ENCODE measurements around the gene VPS4B.

VPS4B gene

GRCh38 chr18:63407734-63408133 is 14.5 kb downstream of the VPS4B start:
- no peak overlapping the region for H3K9ac ChIP-seq (ENCODE audit: low read depth in 1 of 2, low read length in 2 of 2)
- no peak overlapping the region for H3K4me3 ChIP-seq (ENCODE audit: low read length in 2 of 2)
- H3K36me3 ChIP-seq (ENCODE audit: control insufficient read depth in 2 of 2, insufficient read depth in 2 of 2, low read length in 2 of 2), result peaks cover 44 to 46% of the 10 kb centered on the region in 2 donors
- peaks cover 3 to 11% of the 10 kb centered on the region in 2 donors for H3K4me1 ChIP-seq (ENCODE audit: control insufficient read depth in 2 of 2, insufficient read depth in 2 of 2, low read length in 2 of 2)
- no peaks in the 10 kb centered on the region for H3K9me3 ChIP-seq (ENCODE audit: control insufficient read depth in 2 of 2, low read length in 2 of 2)
- H3K27me3 ChIP-seq (ENCODE audit: control insufficient read depth in 2 of 2, insufficient read depth in 2 of 2, low read length in 2 of 2), result no peaks in the 10 kb centered on the region
- no peak overlapping the region for H3K27ac ChIP-seq (ENCODE audit: low read depth in 2 of 2, low read length in 2 of 2)

- H3K27me3 ChIP-seq (ENCODE audit: control insufficient read depth in 2 of 2, insufficient read depth in 2 of 2, low read length in 2 of 2), result no peaks in the 10 kb centered on the region
- H3K36me3 ChIP-seq (ENCODE audit: control insufficient read depth in 2 of 2, insufficient read depth in 2 of 2, low read length in 2 of 2), result peaks cover 59 to 61% of the 10 kb centered on the region in 2 donors
- peaks cover 1 to 13% of the 10 kb centered on the region in 2 donors for H3K4me1 ChIP-seq (ENCODE audit: control insufficient read depth in 2 of 2, insufficient read depth in 2 of 2, low read length in 2 of 2)
- H3K9me3 ChIP-seq (ENCODE audit: control insufficient read depth in 2 of 2, low read length in 2 of 2), result no peaks in the 10 kb centered on the region
- no peak overlapping the region for H3K4me3 ChIP-seq (ENCODE audit: low read length in 2 of 2)
- H3K27ac ChIP-seq (ENCODE audit: low read depth in 2 of 2, low read length in 2 of 2), result no peak overlapping the region
- no peak overlapping the region for H3K9ac ChIP-seq (ENCODE audit: low read depth in 1 of 2, low read length in 2 of 2)
Observed at GRCh38 chr18:63405986-63406385, 16.3 kb downstream of the VPS4B start.

- Histone ChIP-seq H3K36me3 (ENCODE audit: control insufficient read depth in 2 of 2, insufficient read depth in 2 of 2, low read length in 2 of 2) (peaks cover 50 to 60% of the 10 kb centered on the region in 2 donors), H3K27me3 (ENCODE audit: control insufficient read depth in 2 of 2, insufficient read depth in 2 of 2, low read length in 2 of 2) (no peaks in the 10 kb centered on the region), H3K4me3 (ENCODE audit: low read length in 2 of 2) (no peak overlapping the region), H3K9ac (ENCODE audit: low read depth in 1 of 2, low read length in 2 of 2) (no peak overlapping the region), H3K4me1 (ENCODE audit: control insufficient read depth in 2 of 2, insufficient read depth in 2 of 2, low read length in 2 of 2) (peaks cover 0 to 5% of the 10 kb centered on the region in 2 donors), H3K9me3 (ENCODE audit: control insufficient read depth in 2 of 2, low read length in 2 of 2) (no peaks in the 10 kb centered on the region), H3K27ac (ENCODE audit: low read depth in 2 of 2, low read length in 2 of 2) (no peak overlapping the region)
Observed at GRCh38 chr18:63402246-63403162, 19.8 kb downstream of the VPS4B start.

GRCh38 chr18:63399300-63399699 is 23.0 kb downstream of the VPS4B start:
- no peak overlapping the region for H3K4me3 ChIP-seq (ENCODE audit: low read length in 2 of 2)
- peaks cover 56 to 78% of the 10 kb centered on the region in 2 donors for H3K36me3 ChIP-seq (ENCODE audit: control insufficient read depth in 2 of 2, insufficient read depth in 2 of 2, low read length in 2 of 2)
- H3K27me3 ChIP-seq (ENCODE audit: control insufficient read depth in 2 of 2, insufficient read depth in 2 of 2, low read length in 2 of 2), result no peaks in the 10 kb centered on the region
- peaks cover 0 to 5% of the 10 kb centered on the region in 2 donors for H3K4me1 ChIP-seq (ENCODE audit: control insufficient read depth in 2 of 2, insufficient read depth in 2 of 2, low read length in 2 of 2)
- H3K9ac ChIP-seq (ENCODE audit: low read depth in 1 of 2, low read length in 2 of 2), result no peak overlapping the region
- no peaks in the 10 kb centered on the region for H3K9me3 ChIP-seq (ENCODE audit: control insufficient read depth in 2 of 2, low read length in 2 of 2)
- H3K27ac ChIP-seq (ENCODE audit: low read depth in 2 of 2, low read length in 2 of 2), result no peak overlapping the region

GRCh38 chr18:63397349-63397748 is 24.9 kb downstream of the VPS4B start:
- peaks cover 37 to 73% of the 10 kb centered on the region in 2 donors for H3K36me3 ChIP-seq (ENCODE audit: control insufficient read depth in 2 of 2, insufficient read depth in 2 of 2, low read length in 2 of 2)

GRCh38 chr18:63395503-63395902 is 26.8 kb downstream of the VPS4B start:
- peaks cover 35 to 58% of the 10 kb centered on the region in 2 donors for H3K36me3 ChIP-seq (ENCODE audit: control insufficient read depth in 2 of 2, insufficient read depth in 2 of 2, low read length in 2 of 2)

More at GRCh38 chr18:63397349-63397748, 24.9 kb downstream of the VPS4B start:
- no peaks in the 10 kb centered on the region for H3K9me3 ChIP-seq (ENCODE audit: control insufficient read depth in 2 of 2, low read length in 2 of 2)
- H3K4me1 ChIP-seq (ENCODE audit: control insufficient read depth in 2 of 2, insufficient read depth in 2 of 2, low read length in 2 of 2), result no peaks in the 10 kb centered on the region
- no peak overlapping the region for H3K27ac ChIP-seq (ENCODE audit: low read depth in 2 of 2, low read length in 2 of 2)
- no peak overlapping the region for H3K4me3 ChIP-seq (ENCODE audit: low read length in 2 of 2)
- no peak overlapping the region for H3K9ac ChIP-seq (ENCODE audit: low read depth in 1 of 2, low read length in 2 of 2)
- no peaks in the 10 kb centered on the region for H3K27me3 ChIP-seq (ENCODE audit: control insufficient read depth in 2 of 2, insufficient read depth in 2 of 2, low read length in 2 of 2)

GRCh38 chr18:63394954-63395353 is 27.3 kb downstream of the VPS4B start:
- peaks cover 31 to 55% of the 10 kb centered on the region in 2 donors for H3K36me3 ChIP-seq (ENCODE audit: control insufficient read depth in 2 of 2, insufficient read depth in 2 of 2, low read length in 2 of 2)
- no peaks in the 10 kb centered on the region for H3K4me1 ChIP-seq (ENCODE audit: control insufficient read depth in 2 of 2, insufficient read depth in 2 of 2, low read length in 2 of 2)
- no peak overlapping the region for H3K4me3 ChIP-seq (ENCODE audit: low read length in 2 of 2)
- H3K9me3 ChIP-seq (ENCODE audit: control insufficient read depth in 2 of 2, low read length in 2 of 2), result no peaks in the 10 kb centered on the region
- no peaks in the 10 kb centered on the region for H3K27me3 ChIP-seq (ENCODE audit: control insufficient read depth in 2 of 2, insufficient read depth in 2 of 2, low read length in 2 of 2)
- H3K27ac ChIP-seq (ENCODE audit: low read depth in 2 of 2, low read length in 2 of 2), result no peak overlapping the region
- H3K9ac ChIP-seq (ENCODE audit: low read depth in 1 of 2, low read length in 2 of 2), result no peak overlapping the region

More at GRCh38 chr18:63395503-63395902, 26.8 kb downstream of the VPS4B start:
- Histone ChIP-seq H3K4me1 (ENCODE audit: control insufficient read depth in 2 of 2, insufficient read depth in 2 of 2, low read length in 2 of 2) (no peaks in the 10 kb centered on the region), H3K27me3 (ENCODE audit: control insufficient read depth in 2 of 2, insufficient read depth in 2 of 2, low read length in 2 of 2) (no peaks in the 10 kb centered on the region), H3K9me3 (ENCODE audit: control insufficient read depth in 2 of 2, low read length in 2 of 2) (no peaks in the 10 kb centered on the region), H3K9ac (ENCODE audit: low read depth in 1 of 2, low read length in 2 of 2) (no peak overlapping the region), H3K27ac (ENCODE audit: low read depth in 2 of 2, low read length in 2 of 2) (no peak overlapping the region), H3K4me3 (ENCODE audit: low read length in 2 of 2) (no peak overlapping the region)

GRCh38 chr18:63387861-63388260 is 34.4 kb downstream of the VPS4B start:
- H3K9me3 ChIP-seq (ENCODE audit: control insufficient read depth in 2 of 2, low read length in 2 of 2), result peaks cover 0 to 2% of the 10 kb centered on the region in 2 donors
- H3K4me3 ChIP-seq (ENCODE audit: low read length in 2 of 2), result no peak overlapping the region
- no peaks in the 10 kb centered on the region for H3K4me1 ChIP-seq (ENCODE audit: control insufficient read depth in 2 of 2, insufficient read depth in 2 of 2, low read length in 2 of 2)
- H3K36me3 ChIP-seq (ENCODE audit: control insufficient read depth in 2 of 2, insufficient read depth in 2 of 2, low read length in 2 of 2), result peaks cover 8 to 13% of the 10 kb centered on the region in 2 donors
- H3K27me3 ChIP-seq (ENCODE audit: control insufficient read depth in 2 of 2, insufficient read depth in 2 of 2, low read length in 2 of 2), result no peaks in the 10 kb centered on the region
- H3K27ac ChIP-seq (ENCODE audit: low read depth in 2 of 2, low read length in 2 of 2), result no peak overlapping the region
- no peak overlapping the region for H3K9ac ChIP-seq (ENCODE audit: low read depth in 1 of 2, low read length in 2 of 2)

DNA sequence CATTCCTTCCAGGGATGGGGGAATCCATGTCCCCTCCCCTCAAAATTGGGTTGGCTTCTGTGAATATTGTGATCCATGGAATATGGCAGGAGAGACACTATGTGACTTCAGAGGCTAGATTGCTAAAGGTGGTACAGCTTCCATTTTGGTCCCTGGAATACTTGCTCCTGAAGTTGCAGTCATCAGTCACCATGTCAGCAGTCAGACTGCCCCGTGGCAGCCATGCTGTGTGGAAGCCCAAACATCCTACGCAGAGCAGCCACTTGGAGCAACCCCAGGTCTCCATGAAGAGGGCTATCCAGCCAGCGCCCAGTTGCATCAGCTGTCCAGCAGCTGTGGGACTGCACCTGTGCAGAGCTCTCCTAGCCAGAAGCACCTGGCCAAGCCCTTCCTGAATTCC is 39.4 kb downstream of the VPS4B start:
- Histone ChIP-seq H3K27me3 (ENCODE audit: control insufficient read depth in 2 of 2, insufficient read depth in 2 of 2, low read length in 2 of 2) (no peaks in the 10 kb centered on the region), H3K36me3 (ENCODE audit: control insufficient read depth in 2 of 2, insufficient read depth in 2 of 2, low read length in 2 of 2) (no peaks in the 10 kb centered on the region), H3K9me3 (ENCODE audit: control insufficient read depth in 2 of 2, low read length in 2 of 2) (peaks cover 0 to 2% of the 10 kb centered on the region in 2 donors)

GRCh38 chr18:63379639-63379962 is 42.7 kb downstream of the VPS4B start:
- H3K4me3 ChIP-seq (ENCODE audit: low read length in 2 of 2), result no peak overlapping the region
- H3K9ac ChIP-seq (ENCODE audit: low read depth in 1 of 2, low read length in 2 of 2), result no peak overlapping the region
- H3K9me3 ChIP-seq (ENCODE audit: control insufficient read depth in 2 of 2, low read length in 2 of 2), result peaks cover 0 to 4% of the 10 kb centered on the region in 2 donors
- H3K36me3 ChIP-seq (ENCODE audit: control insufficient read depth in 2 of 2, insufficient read depth in 2 of 2, low read length in 2 of 2), result no peaks in the 10 kb centered on the region
- no peaks in the 10 kb centered on the region for H3K27me3 ChIP-seq (ENCODE audit: control insufficient read depth in 2 of 2, insufficient read depth in 2 of 2, low read length in 2 of 2)
- H3K27ac ChIP-seq (ENCODE audit: low read depth in 2 of 2, low read length in 2 of 2), result no peak overlapping the region
- no peaks in the 10 kb centered on the region for H3K4me1 ChIP-seq (ENCODE audit: control insufficient read depth in 2 of 2, insufficient read depth in 2 of 2, low read length in 2 of 2)

More for the DNA sequence above, 39.4 kb downstream of the VPS4B start:
- Histone ChIP-seq H3K9ac (ENCODE audit: low read depth in 1 of 2, low read length in 2 of 2) (no peak overlapping the region), H3K27ac (ENCODE audit: low read depth in 2 of 2, low read length in 2 of 2) (no peak overlapping the region), H3K4me1 (ENCODE audit: control insufficient read depth in 2 of 2, insufficient read depth in 2 of 2, low read length in 2 of 2) (no peaks in the 10 kb centered on the region), H3K4me3 (ENCODE audit: low read length in 2 of 2) (no peak overlapping the region)
